ENCODE results near the gene PIKFYVE.

The PIKFYVE gene

DNA sequence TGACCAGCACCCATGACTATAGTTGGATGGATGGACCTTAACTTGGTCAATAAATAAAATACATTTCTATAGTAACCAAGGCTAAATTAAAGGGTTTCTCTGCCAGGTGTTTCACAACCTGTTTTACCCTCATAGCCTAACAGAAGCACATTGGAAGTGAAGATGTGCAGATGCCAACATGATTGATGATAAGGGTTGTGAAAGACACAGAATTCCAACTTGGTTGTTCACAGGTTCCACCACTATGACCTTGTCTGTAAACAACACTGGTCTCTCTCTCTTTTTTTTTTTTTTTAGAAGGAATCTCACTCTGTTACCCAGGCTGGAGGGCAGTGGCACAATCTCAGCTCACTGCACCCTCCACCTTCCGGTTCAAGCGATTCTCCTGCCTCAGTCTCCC lies 103.0 kb downstream of the PIKFYVE start (continued):
- TF ChIP-seq, protein P1, sequence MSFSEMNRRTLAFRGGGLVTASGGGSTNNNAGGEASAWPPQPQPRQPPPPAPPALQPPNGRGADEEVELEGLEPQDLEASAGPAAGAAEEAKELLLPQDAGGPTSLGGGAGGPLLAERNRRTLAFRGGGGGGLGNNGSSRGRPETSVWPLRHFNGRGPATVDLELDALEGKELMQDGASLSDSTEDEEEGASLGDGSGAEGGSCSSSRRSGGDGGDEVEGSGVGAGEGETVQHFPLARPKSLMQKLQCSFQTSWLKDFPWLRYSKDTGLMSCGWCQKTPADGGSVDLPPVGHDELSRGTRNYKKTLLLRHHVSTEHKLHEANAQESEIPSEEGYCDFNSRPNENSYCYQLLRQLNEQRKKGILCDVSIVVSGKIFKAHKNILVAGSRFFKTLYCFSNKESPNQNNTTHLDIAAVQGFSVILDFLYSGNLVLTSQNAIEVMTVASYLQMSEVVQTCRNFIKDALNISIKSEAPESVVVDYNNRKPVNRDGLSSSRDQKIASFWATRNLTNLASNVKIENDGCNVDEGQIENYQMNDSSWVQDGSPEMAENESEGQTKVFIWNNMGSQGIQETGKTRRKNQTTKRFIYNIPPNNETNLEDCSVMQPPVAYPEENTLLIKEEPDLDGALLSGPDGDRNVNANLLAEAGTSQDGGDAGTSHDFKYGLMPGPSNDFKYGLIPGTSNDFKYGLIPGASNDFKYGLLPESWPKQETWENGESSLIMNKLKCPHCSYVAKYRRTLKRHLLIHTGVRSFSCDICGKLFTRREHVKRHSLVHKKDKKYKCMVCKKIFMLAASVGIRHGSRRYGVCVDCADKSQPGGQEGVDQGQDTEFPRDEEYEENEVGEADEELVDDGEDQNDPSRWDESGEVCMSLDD (tag by site-specific recombination; IDR thresholded peaks at IDR 0.05): no peak
- TF ChIP-seq TCF7L2 (IDR thresholded peaks at IDR 0.05; ENCODE audit: borderline replicate concordance, low read depth, low read length) (no peak), ZEB2 (tag by site-specific recombination; IDR thresholded peaks at IDR 0.05) (no peak), ZNF654 (tag by site-specific recombination; IDR thresholded peaks at IDR 0.05; ENCODE audit: low read depth) (no peak), ZXDB (tag by site-specific recombination; IDR thresholded peaks at IDR 0.05) (no peak), ZNF660 (tag by site-specific recombination; IDR thresholded peaks at IDR 0.05) (no peak)

DNA sequence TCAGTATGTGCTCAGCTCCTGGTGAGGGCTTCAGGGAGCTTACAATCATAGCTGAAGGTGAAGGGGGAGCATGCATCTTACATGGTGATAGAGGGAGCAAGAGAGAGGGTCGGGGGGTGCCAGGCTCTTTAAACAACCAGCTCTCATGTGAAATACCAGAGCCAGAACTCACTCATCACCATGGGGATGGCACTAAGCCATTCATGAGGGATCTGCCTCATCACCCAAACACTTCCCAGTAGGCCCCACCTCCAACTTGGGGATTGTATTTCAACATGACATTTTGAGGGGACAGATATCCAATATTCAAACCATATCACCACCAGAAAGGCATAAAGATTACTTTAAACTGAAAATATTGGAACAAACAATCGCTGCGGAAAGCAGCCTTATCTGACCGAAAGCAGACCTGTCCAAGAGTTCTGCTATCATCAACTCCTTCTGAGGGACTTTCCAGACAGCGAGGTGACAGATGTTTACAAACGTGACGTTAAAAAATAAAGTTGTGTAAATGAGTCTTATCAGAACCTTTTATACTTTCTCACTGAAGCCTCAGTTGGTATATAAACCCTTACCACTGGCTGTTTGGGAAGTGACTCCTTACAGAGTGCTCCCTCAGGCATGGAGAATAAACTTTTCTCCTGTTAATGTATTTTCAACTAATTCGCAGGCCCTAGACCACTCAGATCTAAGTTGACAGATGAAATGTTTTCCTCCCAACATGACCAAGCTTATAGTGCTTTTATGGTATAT lies 105.0 kb downstream of the PIKFYVE start:
- TF ChIP-seq PRDM1 (tag by site-specific recombination; IDR thresholded peaks at IDR 0.05) (no peak), ZNF366 (tag by site-specific recombination; conservative IDR thresholded peaks at IDR 0.05) (no peak), ZBTB20 (tag by site-specific recombination; IDR thresholded peaks at IDR 0.05) (no peak), KLF7 (tag by site-specific recombination; IDR thresholded peaks at IDR 0.05; ENCODE audit: borderline replicate concordance) (no peak), ZNF596 (tag by site-specific recombination; IDR thresholded peaks at IDR 0.05) (no peak), SETDB1 (IDR thresholded peaks at IDR 0.05; ENCODE audit: insufficient read length, low read length) (no peak), ZNF292 (tag by site-specific recombination; IDR thresholded peaks at IDR 0.05; ENCODE audit: borderline replicate concordance, low read depth) (no peak), SP7 (tag by site-specific recombination; IDR thresholded peaks at IDR 0.05) (no peak), ZEB2 (tag by site-specific recombination; IDR thresholded peaks at IDR 0.05) (no peak), ZNF658 (tag by site-specific recombination; IDR thresholded peaks at IDR 0.05) (no peak), BCL11A (tag by site-specific recombination; IDR thresholded peaks at IDR 0.05; ENCODE audit: low read depth) (no peak), ZNF416 (tag by site-specific recombination; IDR thresholded peaks at IDR 0.05) (no peak), ZNF19 (tag by site-specific recombination; IDR thresholded peaks at IDR 0.05; ENCODE audit: low read depth) (no peak), ZNF510 (tag by site-specific recombination; IDR thresholded peaks at IDR 0.05; ENCODE audit: insufficient replicate concordance) (no peak), ZNF571 (tag by site-specific recombination; IDR thresholded peaks at IDR 0.05) (no peak), REPIN1 (tag by site-specific recombination; IDR thresholded peaks at IDR 0.05; ENCODE audit: low read depth) (no peak)
- TF ChIP-seq, protein P2, sequence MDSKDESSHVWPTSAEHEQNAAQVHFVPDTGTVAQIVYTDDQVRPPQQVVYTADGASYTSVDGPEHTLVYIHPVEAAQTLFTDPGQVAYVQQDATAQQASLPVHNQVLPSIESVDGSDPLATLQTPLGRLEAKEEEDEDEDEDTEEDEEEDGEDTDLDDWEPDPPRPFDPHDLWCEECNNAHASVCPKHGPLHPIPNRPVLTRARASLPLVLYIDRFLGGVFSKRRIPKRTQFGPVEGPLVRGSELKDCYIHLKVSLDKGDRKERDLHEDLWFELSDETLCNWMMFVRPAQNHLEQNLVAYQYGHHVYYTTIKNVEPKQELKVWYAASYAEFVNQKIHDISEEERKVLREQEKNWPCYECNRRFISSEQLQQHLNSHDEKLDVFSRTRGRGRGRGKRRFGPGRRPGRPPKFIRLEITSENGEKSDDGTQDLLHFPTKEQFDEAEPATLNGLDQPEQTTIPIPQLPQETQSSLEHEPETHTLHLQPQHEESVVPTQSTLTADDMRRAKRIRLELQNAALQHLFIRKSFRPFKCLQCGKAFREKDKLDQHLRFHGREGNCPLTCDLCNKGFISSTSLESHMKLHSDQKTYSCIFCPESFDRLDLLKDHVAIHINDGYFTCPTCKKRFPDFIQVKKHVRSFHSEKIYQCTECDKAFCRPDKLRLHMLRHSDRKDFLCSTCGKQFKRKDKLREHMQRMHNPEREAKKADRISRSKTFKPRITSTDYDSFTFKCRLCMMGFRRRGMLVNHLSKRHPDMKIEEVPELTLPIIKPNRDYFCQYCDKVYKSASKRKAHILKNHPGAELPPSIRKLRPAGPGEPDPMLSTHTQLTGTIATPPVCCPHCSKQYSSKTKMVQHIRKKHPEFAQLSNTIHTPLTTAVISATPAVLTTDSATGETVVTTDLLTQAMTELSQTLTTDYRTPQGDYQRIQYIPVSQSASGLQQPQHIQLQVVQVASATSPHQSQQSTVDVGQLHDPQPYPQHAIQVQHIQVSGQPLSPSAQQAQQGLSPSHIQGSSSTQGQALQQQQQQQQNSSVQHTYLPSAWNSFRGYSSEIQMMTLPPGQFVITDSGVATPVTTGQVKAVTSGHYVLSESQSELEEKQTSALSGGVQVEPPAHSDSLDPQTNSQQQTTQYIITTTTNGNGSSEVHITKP (tag by site-specific recombination; IDR thresholded peaks at IDR 0.05): no peak
- TF ChIP-seq, protein P3, sequence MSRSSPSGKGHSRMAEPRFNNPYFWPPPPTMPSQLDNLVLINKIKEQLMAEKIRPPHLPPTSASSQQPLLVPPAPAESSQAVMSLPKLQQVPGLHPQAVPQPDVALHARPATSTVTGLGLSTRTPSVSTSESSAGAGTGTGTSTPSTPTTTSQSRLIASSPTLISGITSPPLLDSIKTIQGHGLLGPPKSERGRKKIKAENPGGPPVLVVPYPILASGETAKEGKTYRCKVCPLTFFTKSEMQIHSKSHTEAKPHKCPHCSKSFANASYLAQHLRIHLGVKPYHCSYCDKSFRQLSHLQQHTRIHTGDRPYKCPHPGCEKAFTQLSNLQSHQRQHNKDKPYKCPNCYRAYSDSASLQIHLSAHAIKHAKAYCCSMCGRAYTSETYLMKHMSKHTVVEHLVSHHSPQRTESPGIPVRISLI (tag by site-specific recombination; IDR thresholded peaks at IDR 0.05): no peak
- TF ChIP-seq, protein P4, sequence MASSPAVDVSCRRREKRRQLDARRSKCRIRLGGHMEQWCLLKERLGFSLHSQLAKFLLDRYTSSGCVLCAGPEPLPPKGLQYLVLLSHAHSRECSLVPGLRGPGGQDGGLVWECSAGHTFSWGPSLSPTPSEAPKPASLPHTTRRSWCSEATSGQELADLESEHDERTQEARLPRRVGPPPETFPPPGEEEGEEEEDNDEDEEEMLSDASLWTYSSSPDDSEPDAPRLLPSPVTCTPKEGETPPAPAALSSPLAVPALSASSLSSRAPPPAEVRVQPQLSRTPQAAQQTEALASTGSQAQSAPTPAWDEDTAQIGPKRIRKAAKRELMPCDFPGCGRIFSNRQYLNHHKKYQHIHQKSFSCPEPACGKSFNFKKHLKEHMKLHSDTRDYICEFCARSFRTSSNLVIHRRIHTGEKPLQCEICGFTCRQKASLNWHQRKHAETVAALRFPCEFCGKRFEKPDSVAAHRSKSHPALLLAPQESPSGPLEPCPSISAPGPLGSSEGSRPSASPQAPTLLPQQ (tag by site-specific recombination; IDR thresholded peaks at IDR 0.05): no peak
- H3K27ac ChIP-seq (ENCODE audit: extremely low read depth, low read depth, low read length): no peak overlapping the region
- ChIA-PET POLR2A (no interaction called here), CTCF (interaction anchor here (0.6 to 1.4 kb wide), 2 partner anchors 16 to 269 kb away, joined by 4 to 5 read pairs; no protein-coding TSS in a partner anchor)
- H3K9me3 ChIP-seq (ENCODE audit: control insufficient read depth, insufficient read depth, low read depth, low read length): no peaks in the 10 kb centered on the region
- H3K4me1 ChIP-seq (ENCODE audit: control insufficient read depth, insufficient read depth, low read length): no peaks in the 10 kb centered on the region
- no peaks in the 10 kb centered on the region for H3K36me3 ChIP-seq (ENCODE audit: control insufficient read depth in 2 of 2, insufficient read depth in 1 of 2, low read length in 2 of 2)
- no peak overlapping the region for H3K4me3 ChIP-seq (ENCODE audit: low read depth, low read length)
